ENCODE measurements around the gene ADORA1. TPM values are rescaled to one million over a fixed set of nuclear protein-coding genes. Genes with fewer than 3 reads are reported as not detected.

Gene ADORA1
- total RNA-seq, 1 donor from 2014 or later, result not detected

- intact Hi-C loops (cut with micrococcal nuclease), result no loop called here
These were observed 13.4 kb downstream of the ADORA1 start for GRCh38 chr1:203140743-203141520.

DNA sequence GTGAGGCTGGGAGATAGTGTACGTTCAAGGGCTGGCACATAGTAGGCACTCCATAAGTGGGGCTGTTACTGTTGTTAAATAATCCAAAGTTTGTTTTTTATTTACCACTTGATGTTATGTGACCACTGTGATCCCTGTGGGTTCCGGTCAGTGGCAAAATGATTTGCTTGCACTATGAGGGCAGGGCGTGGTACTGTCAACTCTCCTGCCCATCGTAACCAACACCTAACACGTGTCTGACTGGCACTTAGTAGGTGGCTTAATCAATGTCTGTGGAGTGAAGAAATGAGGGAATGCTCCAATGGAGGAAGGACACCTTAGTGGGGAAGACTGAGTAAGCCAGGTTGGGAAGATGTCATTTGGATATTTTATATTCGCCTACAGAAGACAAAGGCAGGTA is 14.6 kb downstream of the ADORA1 start:
- intact Hi-C loops (cut with micrococcal nuclease), result no loop called here

GRCh38 chr1:203142684-203143408 is 15.3 kb downstream of the ADORA1 start:
- intact Hi-C loops (cut with micrococcal nuclease), result no loop called here

DNA sequence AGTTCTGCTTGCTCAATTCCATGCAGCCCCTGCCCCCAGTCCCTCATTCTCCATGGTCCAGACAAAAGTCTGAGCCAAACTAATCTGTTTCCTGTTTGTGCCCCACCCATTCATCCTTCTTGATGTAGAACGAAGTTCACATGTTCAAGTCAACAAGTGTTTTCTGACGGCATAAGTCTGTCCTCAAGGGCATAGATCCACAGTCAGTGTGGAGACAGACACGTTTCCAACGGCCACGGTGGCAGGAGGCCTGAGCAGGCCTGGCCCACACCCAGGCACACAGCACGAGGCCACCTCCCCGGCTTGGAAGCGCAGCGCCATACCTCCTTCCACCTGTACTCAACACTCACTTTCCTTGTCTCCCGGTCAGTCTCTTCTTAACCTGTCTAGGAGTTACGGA is 16.1 kb downstream of the ADORA1 start:
- intact Hi-C loops (cut with micrococcal nuclease), result no loop called here

GRCh38 chr1:203144661-203145060 is 17.1 kb downstream of the ADORA1 start:
- intact Hi-C loops (cut with micrococcal nuclease), result no loop called here

DNA sequence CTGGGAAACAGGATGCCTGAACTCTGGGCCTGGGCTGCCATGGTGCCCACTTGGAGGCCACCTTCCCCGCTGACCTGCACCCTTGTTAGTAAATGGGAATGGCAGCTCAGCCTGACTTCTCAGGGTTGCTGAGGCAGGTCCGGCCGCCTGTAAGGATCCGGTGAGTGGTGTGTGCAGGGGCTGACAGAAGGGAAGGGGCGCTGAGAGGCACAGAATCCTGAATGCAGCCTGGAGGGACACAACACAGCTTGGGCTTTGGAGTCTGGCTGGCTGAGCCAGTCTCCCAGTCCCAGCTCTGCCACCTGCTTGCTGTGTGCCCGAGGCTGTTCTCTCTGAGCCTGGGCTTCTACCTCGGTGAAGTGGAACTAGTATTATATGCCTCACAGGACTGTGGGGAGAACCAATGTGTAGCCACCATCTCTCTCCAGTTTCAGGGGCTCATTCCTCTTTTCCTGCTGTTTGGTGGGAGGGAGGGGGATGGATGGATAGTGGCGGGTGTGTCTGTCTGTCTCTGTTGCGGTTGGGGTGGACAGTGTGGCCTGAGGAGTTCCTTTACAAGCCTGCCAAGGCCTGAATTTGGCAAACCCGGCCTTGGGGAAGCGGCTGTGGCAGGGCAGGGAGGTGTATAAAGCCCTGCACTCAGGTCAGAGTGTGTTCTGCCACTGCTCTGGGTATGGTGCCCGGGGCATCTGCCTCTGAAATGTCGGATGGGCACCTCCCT is 18.0 kb downstream of the ADORA1 start:
- intact Hi-C loops (cut with micrococcal nuclease), result no loop called here

DNA sequence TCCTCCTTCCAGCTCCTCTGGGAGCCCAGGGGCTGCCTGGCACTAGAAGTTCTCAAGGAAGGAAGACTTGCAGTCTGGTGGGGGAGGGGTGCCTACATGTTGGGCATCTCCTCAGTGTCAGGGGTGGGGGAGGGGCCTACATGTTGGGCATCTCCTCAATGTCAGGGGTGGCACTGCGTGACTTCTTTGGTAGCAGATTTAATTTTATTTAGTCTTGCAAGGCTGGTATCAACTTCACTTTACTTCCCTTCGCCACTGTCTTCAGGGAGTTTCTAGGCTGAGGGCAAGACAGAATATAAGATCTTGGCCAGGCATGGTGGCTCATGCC is 18.5 kb downstream of the ADORA1 start:
- intact Hi-C loops (cut with micrococcal nuclease), result no loop called here

DNA sequence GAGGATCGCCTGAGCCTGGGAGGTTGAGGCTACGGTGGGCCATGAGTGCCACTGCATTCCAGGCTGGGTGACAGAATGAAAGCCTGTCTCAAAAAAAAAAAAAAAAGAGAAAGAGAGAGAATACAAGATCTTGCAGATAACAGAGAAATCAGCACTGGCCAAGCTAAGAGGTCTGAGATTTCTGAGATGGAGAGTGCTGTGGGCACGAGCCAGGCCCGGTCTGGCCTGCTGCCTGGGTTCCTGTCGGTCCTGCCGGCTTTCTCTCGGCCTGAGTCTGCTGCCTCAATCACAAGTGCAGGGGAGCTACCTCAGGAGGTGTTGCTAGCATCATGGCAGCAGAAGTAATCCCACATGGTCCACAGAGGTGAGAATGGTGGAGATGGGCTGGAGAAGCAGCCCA is 19.0 kb downstream of the ADORA1 start:
- intact Hi-C loops (cut with micrococcal nuclease), result no loop called here

DNA sequence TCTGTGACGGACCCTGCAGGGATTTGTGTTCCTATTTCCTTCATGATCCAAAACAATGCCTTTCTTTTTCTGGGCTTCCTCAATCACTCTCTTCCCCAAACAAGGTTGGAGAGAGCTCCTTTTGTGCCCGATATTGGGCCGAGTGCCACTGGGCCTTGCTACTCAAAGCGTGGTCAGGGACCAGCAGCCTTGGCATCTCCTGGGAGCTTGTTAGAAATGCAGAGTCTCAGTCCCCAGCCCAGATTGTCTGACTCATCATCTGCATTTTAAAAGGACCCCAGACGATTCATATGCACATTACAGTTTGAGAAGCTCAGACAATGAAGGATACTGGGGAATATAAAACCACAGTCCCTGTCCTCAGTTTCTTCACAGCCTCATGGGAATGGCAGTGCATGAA is 19.9 kb downstream of the ADORA1 start:
- intact Hi-C loops (cut with micrococcal nuclease), result no loop called here

DNA sequence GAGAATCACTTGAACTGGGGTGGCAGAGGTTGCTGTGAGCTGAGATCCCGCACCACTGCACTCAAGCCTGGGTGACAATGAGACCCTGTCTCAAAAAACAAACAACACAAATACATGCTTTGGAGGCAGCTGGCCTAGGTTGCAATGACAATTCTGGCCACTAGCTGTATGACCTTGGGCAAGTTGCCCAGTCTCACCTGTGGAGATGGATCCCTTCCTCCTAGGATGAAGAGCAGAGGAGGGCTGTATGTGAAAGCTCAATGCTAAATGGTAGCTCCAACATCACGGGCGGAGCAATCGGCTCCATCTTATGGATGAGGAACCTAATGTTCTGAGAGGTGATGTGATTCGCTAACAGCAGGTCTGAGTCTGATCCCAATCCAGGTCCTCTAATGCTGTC is 20.6 kb downstream of the ADORA1 start:
- intact Hi-C loops (cut with micrococcal nuclease), result no loop called here

DNA sequence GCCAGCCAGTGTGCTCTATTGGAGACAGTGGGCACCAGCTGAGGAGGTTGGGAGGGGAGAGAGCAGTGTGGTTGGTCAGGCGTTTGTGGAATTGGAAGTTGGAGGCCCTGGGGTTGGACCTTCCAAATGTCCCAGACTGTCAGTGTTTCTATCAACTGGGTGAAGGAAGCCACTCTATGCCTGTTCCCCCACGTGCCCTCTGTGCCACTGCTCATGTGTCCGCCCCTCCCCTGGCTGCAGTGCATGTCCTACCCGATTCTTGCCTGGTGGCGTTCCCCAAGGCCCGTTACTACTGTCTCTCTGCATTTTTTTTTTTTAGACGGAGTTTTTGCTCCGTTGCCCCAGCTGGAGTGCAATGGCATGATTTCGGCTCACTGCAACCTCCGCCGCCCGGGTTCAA is 21.1 kb downstream of the ADORA1 start:
- intact Hi-C loops (cut with micrococcal nuclease), result no loop called here

DNA sequence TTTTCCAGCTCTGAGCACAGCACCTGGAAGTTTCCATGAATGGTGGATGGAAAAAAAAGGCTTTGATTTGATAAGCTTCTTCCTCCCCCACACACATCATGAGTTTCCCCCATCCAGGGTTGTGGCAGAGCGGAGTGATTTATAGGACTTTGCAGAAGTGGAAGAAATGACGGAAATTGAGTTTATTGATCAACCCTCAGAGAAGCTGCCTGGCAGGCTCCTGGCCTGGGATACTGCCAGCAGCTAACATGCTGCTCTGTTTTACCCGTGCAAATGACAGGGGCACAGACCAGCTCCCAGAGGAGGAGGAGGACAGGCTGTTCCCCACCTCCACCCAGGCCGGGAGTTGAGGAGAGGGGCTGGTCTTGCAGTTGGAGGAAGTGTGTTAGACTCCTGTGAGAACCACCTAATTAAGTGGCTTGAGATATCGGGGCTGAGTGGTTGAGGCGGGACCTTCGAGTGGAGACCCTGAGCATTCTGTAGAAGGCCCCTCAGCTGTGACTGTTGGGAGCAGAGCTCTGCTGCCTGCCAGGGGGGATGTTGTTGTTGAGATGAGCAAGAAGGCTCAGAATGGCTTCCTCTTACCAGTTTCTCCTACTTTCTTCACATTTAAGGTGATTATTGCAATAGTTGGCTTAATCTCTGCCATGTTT is 21.8 kb downstream of the ADORA1 start:
- intact Hi-C loops (cut with micrococcal nuclease), result no loop called here

DNA sequence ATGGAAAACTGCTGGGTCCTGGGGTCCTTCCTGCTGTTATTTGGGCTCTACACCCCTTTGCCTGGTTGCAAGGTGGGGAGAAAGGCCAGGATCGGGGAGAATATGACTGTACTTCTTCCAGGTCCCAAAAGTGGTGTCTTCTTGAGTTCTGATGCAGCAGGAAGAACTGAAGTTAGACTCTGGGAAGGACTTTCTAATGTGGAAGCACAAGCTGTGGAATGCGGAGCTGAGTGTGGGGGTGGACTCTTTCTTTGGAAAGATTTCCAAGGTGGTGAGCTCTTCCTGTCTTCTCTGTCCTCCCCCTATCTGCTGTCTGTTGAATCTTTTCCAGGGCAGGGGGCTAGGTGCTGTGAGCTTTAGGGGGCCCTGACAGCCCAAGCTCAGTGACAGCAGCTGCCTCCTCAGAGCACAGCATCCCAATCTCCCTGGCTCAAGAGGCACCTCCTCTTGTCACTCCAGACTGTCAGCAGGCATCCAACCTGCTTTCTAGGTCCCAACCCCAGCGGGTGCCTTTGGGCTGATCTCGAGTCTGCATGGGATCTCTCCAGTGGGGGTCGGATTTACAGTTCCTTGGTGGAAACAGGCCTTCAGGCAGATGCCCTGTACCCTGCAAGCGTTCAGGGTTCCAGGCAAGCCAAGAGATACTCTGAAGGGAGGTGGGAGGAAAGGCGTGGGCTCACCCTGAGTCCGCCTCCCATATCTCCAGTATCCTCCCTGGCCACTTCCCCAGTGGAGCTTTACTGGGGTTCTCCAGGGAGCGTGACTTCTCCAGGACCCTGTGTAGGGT is 23.2 kb downstream of the ADORA1 start:
- intact Hi-C loops (cut with micrococcal nuclease), result no loop called here

- intact Hi-C loops (cut with micrococcal nuclease), result no loop called here
These were observed 24.0 kb downstream of the ADORA1 start for GRCh38 chr1:203151362-203152157.

- intact Hi-C loops (cut with micrococcal nuclease), result no loop called here
These were observed 24.9 kb downstream of the ADORA1 start for GRCh38 chr1:203152158-203153034.

DNA sequence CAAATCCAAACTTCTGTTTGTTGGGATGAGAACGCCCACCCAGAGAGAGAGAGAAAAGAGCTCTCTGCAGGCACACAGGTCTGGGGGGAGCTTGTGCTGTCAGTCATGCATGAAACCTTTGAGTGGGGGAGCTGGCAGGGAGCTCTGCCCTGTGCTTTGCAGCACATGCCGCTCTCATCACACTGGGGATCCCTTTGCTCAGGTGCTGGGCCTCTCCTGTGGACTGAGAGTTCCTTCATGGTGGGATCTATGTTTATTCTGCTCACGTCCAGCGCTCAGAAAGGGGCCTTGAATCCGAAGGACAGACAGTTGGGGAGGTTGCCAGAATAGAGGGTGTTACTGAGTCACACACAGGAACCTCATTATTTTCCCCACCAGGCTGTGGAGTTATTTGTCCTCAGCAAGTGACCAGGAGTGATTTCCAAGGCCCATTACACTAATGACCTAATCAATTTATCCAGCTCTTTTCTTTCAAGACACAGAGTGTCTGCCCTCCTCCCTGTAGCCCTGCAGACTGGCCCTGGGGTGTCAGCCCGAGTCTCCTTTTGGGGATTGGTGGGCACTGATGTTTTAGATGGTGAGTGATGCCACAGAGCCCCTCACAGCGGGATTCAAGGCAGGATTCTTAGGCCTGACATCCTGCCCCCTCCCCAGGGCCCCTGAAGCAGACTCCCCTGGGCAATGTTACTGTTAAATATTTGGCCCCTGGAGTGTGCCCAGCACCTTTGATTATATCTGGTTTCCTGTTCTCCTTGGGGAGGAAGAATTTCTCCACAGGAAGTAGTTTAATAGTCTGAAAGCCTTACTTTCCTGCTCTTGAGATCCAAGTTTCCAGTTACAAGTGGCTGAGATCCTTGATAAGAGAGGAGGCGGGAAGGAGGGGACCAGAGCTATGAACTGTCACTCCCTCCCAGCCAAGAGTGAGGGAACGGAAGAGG is 25.8 kb downstream of the ADORA1 start:
- intact Hi-C loops (cut with micrococcal nuclease), result no loop called here

GRCh38 chr1:203153989-203154821 is 26.7 kb downstream of the ADORA1 start:
- intact Hi-C loops (cut with micrococcal nuclease), result no loop called here
